GM12878 (cell line): ENCODE results near the gene PHLDB3. TPM values are rescaled to one million over a fixed set of nuclear protein-coding genes. Genes with fewer than 3 reads are reported as not detected.

Experiments used
- ATAC-seq: fragments of 200-7000 bp; cut with Tn5 transposase; 3 replicates; pipeline ENCODE4 v1.9.1; 2020; ENCODE audit warnings: mild to moderate bottlenecking, moderate library complexity
- BruUV-seq: library from RNA; stranded (reverse); fragments of 400-500 nt; replicated peaks from 2 replicates; lab custom pipeline; 2021; lab: Mats Ljungman, UMichigan
- CTCF ChIA-PET: fragments of 300-600 bp; sonication (Branson Sonifier 250); formaldehyde crosslinking; extraction: SDS; loops from one replicate; lab custom pipeline; 2021; ENCODE audit warnings: inconsistent platforms; lab: Yijun Ruan, JAX
- POLR2A ChIA-PET: fragments of 350-600 bp; formaldehyde crosslinking; extraction: SDS; loops from one replicate; lab custom pipeline; 2021; ENCODE audit warnings: inconsistent platforms; lab: Charles Lee
- RAD21 ChIA-PET: fragments of 300-600 bp; sonication (Branson Sonifier 250); formaldehyde crosslinking; loops from one replicate; lab custom pipeline; 2023; ENCODE audit warnings: antibody characterized with exemption; ENCODE audit not compliant: unreplicated experiment; lab: Charles Lee
- SMC1A ChIA-PET: fragments of 300-600 bp; sonication (Branson Sonifier 250); formaldehyde crosslinking; loops from one replicate; lab custom pipeline; 2023; ENCODE audit not compliant: unreplicated experiment, uncharacterized antibody; lab: Charles Lee
- DNase-seq: peaks from one replicate; pipeline ENCODE4 v3.0.0-alpha.2; 2011; ENCODE audit warnings: low read depth, low spot score
- FAIRE-seq: peaks from 3 replicates; lab custom pipeline; 2011; peaks lifted over from hg19 to GRCh38; lab: Jason Lieb, UNC
- H2AFZ ChIP-seq: 2 replicates; pipeline ENCODE4 v1.6.0; 2011; ENCODE audit warnings: low read depth, low read length, control low read depth; ENCODE audit not compliant: control insufficient read depth
- H3K27ac ChIP-seq: 2 replicates; pipeline ENCODE4 v1.5.1; 2011; ENCODE audit warnings: control low read depth; ENCODE audit not compliant: control insufficient read depth, insufficient read depth
- H3K27me3 ChIP-seq, 2 experiments: replicated peaks in 1 of 2; 2 replicates each; pipeline versions ENCODE4 v1.6.0 to v1.6.1; 2011; ENCODE audit warnings: low read length in 1 of 2; ENCODE audit not compliant: control insufficient read depth in 2 of 2, insufficient read depth in 2 of 2
- H3K36me3 ChIP-seq, 2 experiments: 2 replicates each; pipeline ENCODE4 v1.5.1; 2011; ENCODE audit warnings: low read length in 1 of 2; ENCODE audit not compliant: control insufficient read depth in 2 of 2, insufficient read depth in 2 of 2
- H3K4me1 ChIP-seq: 2 replicates; pipeline ENCODE4 v1.6.1; 2011; ENCODE audit warnings: mild to moderate bottlenecking, low read length, moderate library complexity, mixed read lengths; ENCODE audit not compliant: control insufficient read depth, insufficient read depth
- H3K4me2 ChIP-seq: 2 replicates; pipeline ENCODE4 v1.6.0; 2011; ENCODE audit warnings: control low read depth; ENCODE audit not compliant: control insufficient read depth, insufficient read depth
- H3K4me3 ChIP-seq: fragments of 200-600 bp; sonication (generic); 2 replicates; pipeline ENCODE4 v1.5.1; 2016
- H3K79me2 ChIP-seq: 2 replicates; pipeline ENCODE4 v1.6.0; 2011; ENCODE audit warnings: low read length; ENCODE audit not compliant: control insufficient read depth, insufficient read depth
- H3K9ac ChIP-seq: 2 replicates; pipeline ENCODE4 v1.8.0; 2011; ENCODE audit warnings: low read length, control low read depth, mixed read lengths; ENCODE audit not compliant: control insufficient read depth, insufficient read depth
- H3K9me3 ChIP-seq: replicated peaks from 3 replicates; pipeline ENCODE4 v1.5.1; 2011; ENCODE audit warnings: mild to moderate bottlenecking, low read length; ENCODE audit not compliant: control insufficient read depth, insufficient read depth
- H4K20me1 ChIP-seq: 2 replicates; pipeline ENCODE4 v1.6.0; 2011; ENCODE audit not compliant: control insufficient read depth, insufficient read depth
- BRCA1 ChIP-seq: IDR thresholded peaks from 2 replicates; pipeline ENCODE4 v1.6.1; 2011; ENCODE audit warnings: low read depth, low read length, improper control_type of control experiment
- CUX1 ChIP-seq: IDR thresholded peaks from 2 replicates; pipeline ENCODE4 v1.6.1; 2012; ENCODE audit warnings: improper control_type of control experiment, low read depth, low read length; ENCODE audit not compliant: insufficient replicate concordance
- E2F4 ChIP-seq: IDR thresholded peaks from 2 replicates; pipeline ENCODE4 v1.6.1; 2012; ENCODE audit warnings: low read depth, low read length, improper control_type of control experiment
- FOS ChIP-seq: IDR thresholded peaks from 3 replicates; pipeline ENCODE4 v1.6.1; 2011; ENCODE audit warnings: borderline replicate concordance; ENCODE audit not compliant: insufficient read length; ENCODE audit errors: extremely low read depth
- FOXK2 ChIP-seq: fragments of 450-650 bp; IDR thresholded peaks from 2 replicates; pipeline ENCODE4 v1.6.1; 2017; ENCODE audit warnings: mild to moderate bottlenecking, moderate library complexity
- KLF5 ChIP-seq: fragments of 450-650 bp; IDR thresholded peaks from 2 replicates; pipeline ENCODE4 v1.6.1; 2014; ENCODE audit warnings: mild to moderate bottlenecking; ENCODE audit not compliant: partially characterized antibody
- MEF2A ChIP-seq: IDR thresholded peaks from 2 replicates; pipeline ENCODE4 v1.6.1; 2011; ENCODE audit warnings: low read depth, mild to moderate bottlenecking, low read length, moderate library complexity; ENCODE audit not compliant: insufficient read depth
- NKRF ChIP-seq: fragments of 450-650 bp; conservative IDR thresholded peaks from 2 replicates; pipeline ENCODE4 v1.6.1; 2017; ENCODE audit warnings: mild to moderate bottlenecking, moderate library complexity
- POLR2AphosphoS2 ChIP-seq: IDR thresholded peaks from 2 replicates; pipeline ENCODE4 v1.6.1; 2011; ENCODE audit warnings: low read depth, mild to moderate bottlenecking, low read length, improper control_type of control experiment, moderate library complexity
- RAD51 ChIP-seq: fragments of 450-650 bp; IDR thresholded peaks from 2 replicates; pipeline ENCODE4 v1.6.1; 2016; ENCODE audit warnings: moderate library complexity, mild to moderate bottlenecking, inconsistent platforms
- SMAD5 ChIP-seq: IDR thresholded peaks from 2 replicates; pipeline ENCODE4 v1.6.1; 2016; ENCODE audit warnings: antibody characterized with exemption, low read depth
- TARDBP ChIP-seq: IDR thresholded peaks from 2 replicates; pipeline ENCODE4 v1.6.1; 2016; ENCODE audit warnings: borderline replicate concordance
- TCF12 ChIP-seq: IDR thresholded peaks from 2 replicates; pipeline ENCODE4 v1.6.1; 2011; ENCODE audit warnings: low read depth, mild to moderate bottlenecking, low read length
- WGBS: methylation state at CpG from one replicate; pipeline ENCODE4 v1.1.6; 2016; ENCODE audit warnings: low lambda C conversion rate; ENCODE audit not compliant: insufficient replicate concordance, insufficient coverage; ENCODE audit errors: missing lambda C conversion rate; 5-methylcytosine and 5-hydroxymethylcytosine counted together
- in situ Hi-C: fragments of 300-500 bp; cut with MboI; formaldehyde crosslinking; loops from 9 replicates; pipeline ENCODE4 v1.14.3; 2018; ENCODE audit warnings: mixed read lengths
- intact Hi-C: fragments of 100-400 bp; cut with micrococcal nuclease; formaldehyde crosslinking; loops from one replicate; pipeline ENCODE4 v1.14.2; 2022; ENCODE audit not compliant: unreplicated experiment
- polyA plus RNA-seq, 11 experiments: library from polyadenylated mRNA; depleted of rRNA in 4 of 11; unstranded in 6 of 11; stranded (reverse) in 5 of 11; fragments of >200 nt; fragmentation: Nextera tagmentation in 4 of 11; fragmentation: Illumina TruSeq in 1 of 11; extraction: Ambion mirVana in 4 of 11; extraction: Trizol in 1 of 11; gene quantifications; 1 replicate in 1 of 11; 2 replicates in 10 of 11; pipeline versions ENCODE4 v1.2.1 to v1.2.3, GENCODE V29; 2011 to 2016; ENCODE audit warnings: inconsistent platforms in 2 of 11, missing spikeins in 2 of 11, low read depth in 1 of 11
- total RNA-seq, 4 experiments: library from RNA; depleted of rRNA in 3 of 4; stranded (reverse); fragments of >200 nt in 3 of 4; fragmentation: Illumina TruSeq in 1 of 4; extraction: Trizol in 1 of 4; gene quantifications; 2 replicates each; pipeline versions ENCODE4 v1.2.1 to v1.2.3, GENCODE V29; 2013 to 2021

Gene PHLDB3
- total and polyA plus RNA-seq, 10 of the 15 experiments (the other 5 are each of a cell fraction or from before 2014, with no cell fraction given): 0.13 to 13.0 (median 5.5) TPM

- H3K36me3 ChIP-seq: no peaks in the 10 kb centered on the region
- no peaks in the 10 kb centered on the region for H3K79me2 ChIP-seq
- ChIA-PET POLR2A (interaction anchor here (0.8 kb wide), 1 partner anchor 145 kb away, joined by 3 read pairs; no protein-coding TSS in a partner anchor), SMC1A (interaction anchor here (1.5 to 1.9 kb wide), 3 partner anchors 8 to 80 kb away, joined by 5 to 8 read pairs (median 5); no protein-coding TSS in a partner anchor), CTCF (interaction anchor here (1.2 to 3.9 kb wide), 3 partner anchors 8 to 81 kb away, joined by 3 to 20 read pairs (median 18); no protein-coding TSS in a partner anchor), RAD21 (interaction anchor here (1.0 to 2.3 kb wide), 2 partner anchors 8 to 81 kb away, joined by 3 to 11 read pairs; no protein-coding TSS in a partner anchor)
- H3K9ac ChIP-seq: no peak overlapping the region
- H3K9me3 ChIP-seq: no peaks in the 10 kb centered on the region; the same call in 2 of the 3 replicates
- DNase-seq: no peak
- no peak overlapping the region for H3K27ac ChIP-seq
- no TSS peak for BruUV-seq
- ATAC-seq: no peak
- H4K20me1 ChIP-seq: no peaks in the 10 kb centered on the region
- no peak overlapping the region for H3K4me3 ChIP-seq
- WGBS: 37% methylated on average over 13 of the region's 14 CpGs
- H3K27me3 ChIP-seq: peaks cover 0 to 2% of the 10 kb centered on the region in 2 experiments; a peak in 1 of 4 replicates
- no peak overlapping the region for H2AFZ ChIP-seq
- intact Hi-C loops: no loop called here
- H3K4me1 ChIP-seq: no peaks in the 10 kb centered on the region
- in situ Hi-C loops: no loop called here
- H3K4me2 ChIP-seq: no peak overlapping the region
- FAIRE-seq: no peak
- no peak for TF ChIP-seq BRCA1
- no peak for TF ChIP-seq CUX1
- TF ChIP-seq TARDBP: no peak
- no peak for TF ChIP-seq NKRF
- TF ChIP-seq KLF5: no peak
- no peak for TF ChIP-seq TCF12
- TF ChIP-seq MEF2A: no peak
- TF ChIP-seq POLR2AphosphoS2: no peak
- TF ChIP-seq FOS: no peak
- no peak for TF ChIP-seq RAD51
- TF ChIP-seq FOXK2: no peak
- TF ChIP-seq SMAD5: no peak
- TF ChIP-seq E2F4: no peak
These were observed 65.4 kb downstream of the PHLDB3 start for GRCh38 chr19:43439032-43439708.
